ENCODE data around the gene MYRIP. TPM values are rescaled to one million over a fixed set of nuclear protein-coding genes. Genes with fewer than 3 reads are reported as not detected.

Gene MYRIP
- total RNA-seq, 1 experiment from 2014 or later, result 0.44 TPM

DNA sequence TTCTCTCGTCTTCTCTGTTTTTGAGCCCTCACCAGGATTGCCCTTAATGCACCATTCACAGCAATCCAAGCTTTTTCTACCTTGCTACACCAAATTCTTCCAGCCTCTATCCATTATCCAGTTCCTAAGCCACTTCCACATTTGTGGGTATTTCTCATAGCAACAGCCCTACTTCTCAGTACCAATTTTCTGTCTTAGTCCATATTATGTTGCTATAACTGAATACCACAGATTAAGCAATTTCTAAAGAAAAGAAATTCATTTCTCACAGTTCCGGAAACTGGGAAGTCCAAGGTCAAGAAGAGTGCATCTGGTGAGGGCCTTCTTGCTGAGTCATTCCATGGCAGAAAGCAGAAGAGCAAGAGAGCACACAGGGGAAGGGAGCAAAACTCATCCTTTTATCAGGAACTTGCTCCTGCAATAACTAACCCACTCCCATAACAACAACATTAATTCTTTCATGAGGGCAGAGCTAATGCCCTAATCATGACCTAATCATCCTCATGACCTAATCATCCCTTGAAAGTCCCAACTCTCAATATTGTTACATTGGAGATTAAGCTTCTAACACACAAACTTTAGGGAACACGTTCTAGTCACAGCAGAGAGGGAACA, 490.4 kb downstream of the MYRIP start:
- ChIA-PET CTCF (no interaction called here), RAD21 (ENCODE audit: low non-redundant PET in 1 of 2, low total read pairs in 2 of 2, uncharacterized antibody in 2 of 2, unreplicated experiment in 2 of 2) (no interaction called here)

DNA sequence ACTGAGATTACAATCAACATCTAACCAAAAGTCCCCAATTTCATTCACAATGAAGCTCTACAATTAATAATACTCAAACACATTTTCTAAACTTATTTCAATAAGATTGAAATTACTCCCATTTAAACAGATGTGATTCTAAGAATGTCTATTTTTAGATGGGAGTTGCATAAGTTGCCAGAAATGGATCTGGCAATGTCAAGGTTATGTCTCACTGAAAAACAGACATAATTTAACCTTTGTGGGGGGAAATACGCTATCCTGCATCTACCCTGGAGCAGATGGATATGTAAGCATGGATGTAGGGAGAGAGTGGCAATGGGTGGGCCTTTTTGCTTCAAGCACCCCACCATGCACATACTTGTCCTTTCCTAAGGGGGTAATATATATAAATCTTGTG, 493.4 kb downstream of the MYRIP start:
- Histone ChIP-seq H4K20me1 (ENCODE audit: insufficient read depth) (no peaks in the 10 kb centered on the region), H3K4me2 (ENCODE audit: low read length) (no peak overlapping the region), H3K9ac (ENCODE audit: low read length) (no peak overlapping the region), H3K4me3 (replicated peaks in 1 of 2; ENCODE audit: low read depth in 1 of 2, low read length in 2 of 2) (no peak overlapping the region), H3K9me3 (ENCODE audit: control insufficient read depth in 1 of 2, insufficient read depth in 1 of 2, low read depth in 1 of 2, low read length in 2 of 2) (no peaks in the 10 kb centered on the region), H3K4me1 (ENCODE audit: control insufficient read depth in 1 of 2, insufficient read depth in 2 of 2, low read length in 2 of 2) (peaks cover 0 to 5% of the 10 kb centered on the region in 2 experiments; a peak in 1 of 4 replicates), H3K79me2 (ENCODE audit: insufficient read depth, low read length) (no peaks in the 10 kb centered on the region), H3K36me3 (ENCODE audit: control insufficient read depth in 1 of 2, insufficient read depth in 2 of 2, low read length in 2 of 2) (no peaks in the 10 kb centered on the region), H3K27me3 (ENCODE audit: insufficient read depth, low read length) (no peaks in the 10 kb centered on the region), H3K27ac (ENCODE audit: low read depth, low read length) (no peak overlapping the region), H2AFZ (ENCODE audit: low read depth, low read length, poor library complexity, severe bottlenecking) (no peak overlapping the region), H3K9me2 (ENCODE audit: insufficient read depth) (no peaks in the 10 kb centered on the region)
- POLR2A ChIA-PET, result no interaction called here
- RAD21 ChIA-PET (ENCODE audit: low non-redundant PET in 1 of 2, low total read pairs in 2 of 2, uncharacterized antibody in 2 of 2, unreplicated experiment in 2 of 2), result no interaction called here
- CTCF ChIA-PET, result no interaction called here
- DNase-seq (ENCODE audit: low read depth, low spot score) (no peak), ATAC-seq (no peak)
- no TSS peak for BruUV-seq (replicated peaks)
- intact Hi-C loops (cut with micrococcal nuclease), result no loop called here
- TF ChIP-seq POLR2AphosphoS5 (IDR thresholded peaks at IDR 0.05; ENCODE audit: low read depth, low read length), result no peak
- no peak for TF ChIP-seq CEBPB (IDR thresholded peaks at IDR 0.05; ENCODE audit: low read depth)
- TF ChIP-seq, protein P1, sequence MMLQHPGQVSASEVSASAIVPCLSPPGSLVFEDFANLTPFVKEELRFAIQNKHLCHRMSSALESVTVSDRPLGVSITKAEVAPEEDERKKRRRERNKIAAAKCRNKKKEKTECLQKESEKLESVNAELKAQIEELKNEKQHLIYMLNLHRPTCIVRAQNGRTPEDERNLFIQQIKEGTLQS (IDR thresholded peaks at IDR 0.05), result no peak

More for the DNA sequence above, 490.4 kb downstream of the MYRIP start:
- intact Hi-C loops (cut with micrococcal nuclease), result no loop called here
- H3K36me3 ChIP-seq (ENCODE audit: control insufficient read depth in 1 of 2, insufficient read depth in 2 of 2, low read length in 2 of 2), result no peaks in the 10 kb centered on the region
- no peak overlapping the region for H3K4me3 ChIP-seq (replicated peaks in 1 of 2; ENCODE audit: low read depth in 1 of 2, low read length in 2 of 2)
- peaks cover 0 to 5% of the 10 kb centered on the region in 2 experiments; a peak in 1 of 4 replicates for H3K4me1 ChIP-seq (ENCODE audit: control insufficient read depth in 1 of 2, insufficient read depth in 2 of 2, low read length in 2 of 2)
- no peak for ATAC-seq
- H3K79me2 ChIP-seq (ENCODE audit: insufficient read depth, low read length), result no peaks in the 10 kb centered on the region
- DNase-seq (ENCODE audit: low read depth, low spot score), result no peak
- H4K20me1 ChIP-seq (ENCODE audit: insufficient read depth), result no peaks in the 10 kb centered on the region
- POLR2A ChIA-PET, result no interaction called here
- no peaks in the 10 kb centered on the region for H3K27me3 ChIP-seq (ENCODE audit: insufficient read depth, low read length)
- TF ChIP-seq POLR2A (IDR thresholded peaks at IDR 0.05; ENCODE audit: borderline replicate concordance, extremely low read depth, insufficient read depth, insufficient read length), result no peak
- no peak for TF ChIP-seq FOSL1 (IDR thresholded peaks at IDR 0.05; ENCODE audit: low read depth)
- no peak for TF ChIP-seq CEBPB (IDR thresholded peaks at IDR 0.05; ENCODE audit: low read depth)
- no peak for TF ChIP-seq SIN3A (IDR thresholded peaks at IDR 0.05; ENCODE audit: low read depth)
- no peak for TF ChIP-seq ELF1 (IDR thresholded peaks at IDR 0.05; ENCODE audit: borderline replicate concordance, low read depth)
- no peak for TF ChIP-seq SP1 (IDR thresholded peaks at IDR 0.05; ENCODE audit: low read depth)
- H3K27ac ChIP-seq (ENCODE audit: low read depth, low read length), result no peak overlapping the region
- no peak overlapping the region for H2AFZ ChIP-seq (ENCODE audit: low read depth, low read length, poor library complexity, severe bottlenecking)
- no peak overlapping the region for H3K4me2 ChIP-seq (ENCODE audit: low read length)
- H3K9me2 ChIP-seq (ENCODE audit: insufficient read depth), result no peaks in the 10 kb centered on the region
- H3K9ac ChIP-seq (ENCODE audit: low read length), result no peak overlapping the region
- no TSS peak for BruUV-seq (replicated peaks)
- no peaks in the 10 kb centered on the region for H3K9me3 ChIP-seq (ENCODE audit: control insufficient read depth in 1 of 2, insufficient read depth in 1 of 2, low read depth in 1 of 2, low read length in 2 of 2)

Data from HCT116 (cell line).